ENCODE measurements around the gene GAK.

GAK gene

DNA sequence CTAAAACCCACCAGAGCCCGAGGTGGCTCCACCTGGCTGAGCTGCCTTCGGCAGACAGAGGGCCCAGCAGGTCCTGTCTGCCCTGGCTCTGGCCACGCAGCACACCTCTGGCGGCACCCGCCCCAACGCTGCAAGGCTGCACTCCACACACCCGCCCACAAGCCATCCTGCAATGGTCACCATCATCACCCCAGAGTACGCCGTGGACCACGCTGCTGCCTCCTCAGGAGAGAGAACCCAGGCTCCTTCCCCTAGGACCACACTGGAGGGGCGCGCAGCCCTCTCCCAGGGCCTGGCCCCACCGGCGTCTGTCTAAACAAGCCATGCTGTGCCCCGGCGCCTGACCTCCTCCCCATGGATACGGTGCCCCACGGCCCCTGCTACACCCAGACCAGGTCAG, 66.5 kb downstream of the GAK start:
- no peak for DNase-seq (ENCODE audit: low spot score)
- TF ChIP-seq, protein P1, sequence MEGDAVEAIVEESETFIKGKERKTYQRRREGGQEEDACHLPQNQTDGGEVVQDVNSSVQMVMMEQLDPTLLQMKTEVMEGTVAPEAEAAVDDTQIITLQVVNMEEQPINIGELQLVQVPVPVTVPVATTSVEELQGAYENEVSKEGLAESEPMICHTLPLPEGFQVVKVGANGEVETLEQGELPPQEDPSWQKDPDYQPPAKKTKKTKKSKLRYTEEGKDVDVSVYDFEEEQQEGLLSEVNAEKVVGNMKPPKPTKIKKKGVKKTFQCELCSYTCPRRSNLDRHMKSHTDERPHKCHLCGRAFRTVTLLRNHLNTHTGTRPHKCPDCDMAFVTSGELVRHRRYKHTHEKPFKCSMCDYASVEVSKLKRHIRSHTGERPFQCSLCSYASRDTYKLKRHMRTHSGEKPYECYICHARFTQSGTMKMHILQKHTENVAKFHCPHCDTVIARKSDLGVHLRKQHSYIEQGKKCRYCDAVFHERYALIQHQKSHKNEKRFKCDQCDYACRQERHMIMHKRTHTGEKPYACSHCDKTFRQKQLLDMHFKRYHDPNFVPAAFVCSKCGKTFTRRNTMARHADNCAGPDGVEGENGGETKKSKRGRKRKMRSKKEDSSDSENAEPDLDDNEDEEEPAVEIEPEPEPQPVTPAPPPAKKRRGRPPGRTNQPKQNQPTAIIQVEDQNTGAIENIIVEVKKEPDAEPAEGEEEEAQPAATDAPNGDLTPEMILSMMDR (IDR thresholded peaks at IDR 0.05; ENCODE audit: extremely low read depth, insufficient read depth, missing control alignments): no peak
- in situ Hi-C loops (cut with MboI; ENCODE audit: low pct_unique_long_range_greater_than_20kb, low sequenced_read_pairs, unreplicated experiment): no loop called here

- DNase-seq (ENCODE audit: low spot score): no peak
Observed at GRCh38 chr4:865121-865465, 67.0 kb downstream of the GAK start.

GRCh38 chr4:864456-865120, 67.5 kb downstream of the GAK start:
- TF ChIP-seq, protein P1 (IDR thresholded peaks at IDR 0.05; ENCODE audit: extremely low read depth, insufficient read depth, missing control alignments): no peak
- in situ Hi-C loops (cut with MboI; ENCODE audit: low pct_unique_long_range_greater_than_20kb, low sequenced_read_pairs, unreplicated experiment): no loop called here

More at GRCh38 chr4:865121-865465, 67.0 kb downstream of the GAK start:
- TF ChIP-seq, protein P1 (IDR thresholded peaks at IDR 0.05; ENCODE audit: extremely low read depth, insufficient read depth, missing control alignments): no peak
- in situ Hi-C loops (cut with MboI; ENCODE audit: low pct_unique_long_range_greater_than_20kb, low sequenced_read_pairs, unreplicated experiment): no loop called here

GRCh38 chr4:860561-860960, 71.6 kb downstream of the GAK start:
- no peak for DNase-seq (ENCODE audit: low spot score)
- TF ChIP-seq, protein P1 (IDR thresholded peaks at IDR 0.05; ENCODE audit: extremely low read depth, insufficient read depth, missing control alignments): no peak
- in situ Hi-C loops (cut with MboI; ENCODE audit: low pct_unique_long_range_greater_than_20kb, low sequenced_read_pairs, unreplicated experiment): no loop called here

More at GRCh38 chr4:864456-865120, 67.5 kb downstream of the GAK start:
- no peak for DNase-seq (ENCODE audit: low spot score)

- TF ChIP-seq, protein P1 (IDR thresholded peaks at IDR 0.05; ENCODE audit: extremely low read depth, insufficient read depth, missing control alignments): no peak
- in situ Hi-C loops (cut with MboI; ENCODE audit: low pct_unique_long_range_greater_than_20kb, low sequenced_read_pairs, unreplicated experiment): no loop called here
- no peak for DNase-seq (ENCODE audit: low spot score)
Observed at GRCh38 chr4:859496-859895, 72.6 kb downstream of the GAK start.

DNA sequence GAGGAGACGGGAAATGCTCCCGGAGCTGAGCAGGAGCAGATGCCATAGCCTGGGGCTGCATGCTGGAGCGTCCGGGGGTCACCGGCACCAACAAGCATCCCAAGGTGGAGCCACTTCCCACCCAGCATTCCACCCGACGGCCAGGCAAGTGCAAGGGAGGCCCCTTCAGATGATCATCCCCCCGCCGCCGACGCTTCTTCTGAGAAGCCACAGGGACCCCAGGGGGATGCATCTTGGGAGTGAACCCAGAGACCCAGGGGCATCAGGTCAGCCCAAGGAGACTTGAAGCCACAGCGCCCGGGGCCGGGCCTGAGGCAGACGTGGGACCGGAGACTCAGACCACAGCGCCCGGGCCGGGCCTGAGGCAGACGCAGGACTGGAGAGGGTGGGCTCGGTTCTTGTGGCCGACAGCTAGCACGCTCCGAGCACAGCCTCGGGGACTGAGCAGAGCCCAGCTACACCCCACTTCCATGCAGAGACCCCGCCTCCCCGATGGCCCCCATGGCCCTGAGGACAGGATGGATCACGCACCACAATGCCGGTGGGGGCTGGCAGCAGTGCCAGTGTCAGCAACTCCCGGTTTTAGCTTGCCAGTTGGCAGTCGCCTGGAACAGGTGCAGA, 73.2 kb downstream of the GAK start:
- in situ Hi-C loops (cut with MboI; ENCODE audit: low pct_unique_long_range_greater_than_20kb, low sequenced_read_pairs, unreplicated experiment): no loop called here
- no peak for DNase-seq (ENCODE audit: low spot score)
- TF ChIP-seq, protein P1 (IDR thresholded peaks at IDR 0.05; ENCODE audit: extremely low read depth, insufficient read depth, missing control alignments): no peak

All from GM13977 (cell line).